ENCODE results near the gene RNF215. TPM values are rescaled to one million over a fixed set of nuclear protein-coding genes. Genes with fewer than 3 reads are reported as not detected.

RNF215 gene
- total RNA-seq, 3 donors from 2014 or later: 13.3 to 15.4 (median 14.0) TPM

DNA sequence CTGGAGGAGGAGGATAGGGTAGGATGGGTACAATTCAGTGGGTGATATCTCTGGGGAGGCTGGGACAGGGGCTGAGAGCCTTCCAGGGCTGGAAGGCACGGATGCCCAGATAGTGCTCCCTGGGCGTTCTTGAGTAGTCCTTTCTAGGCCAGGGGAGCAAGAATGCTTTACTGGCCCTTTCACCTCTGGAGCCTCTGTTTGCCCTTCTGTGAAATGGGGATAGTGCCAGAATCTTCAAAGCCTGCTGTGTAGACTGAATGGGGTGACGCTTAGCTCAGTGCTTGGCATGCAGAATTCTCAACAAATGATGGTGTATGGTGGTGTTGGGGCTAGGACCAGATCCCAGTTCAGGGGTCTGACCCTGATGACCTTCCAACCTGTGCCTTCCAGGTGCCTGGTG lies 46.0 kb upstream of the RNF215 start:
- no peaks in the 10 kb centered on the region for H3K9me3 ChIP-seq
- H3K4me3 ChIP-seq: no peak overlapping the region
- no peaks in the 10 kb centered on the region for H3K36me3 ChIP-seq
- intact Hi-C loops (cut with DNase I; ENCODE audit: low total_unique reads): no loop called here
- H3K4me1 ChIP-seq: no peaks in the 10 kb centered on the region
- DNase-seq (ENCODE audit: low spot score in 2 of 2): no peak
- TF ChIP-seq, protein P1, sequence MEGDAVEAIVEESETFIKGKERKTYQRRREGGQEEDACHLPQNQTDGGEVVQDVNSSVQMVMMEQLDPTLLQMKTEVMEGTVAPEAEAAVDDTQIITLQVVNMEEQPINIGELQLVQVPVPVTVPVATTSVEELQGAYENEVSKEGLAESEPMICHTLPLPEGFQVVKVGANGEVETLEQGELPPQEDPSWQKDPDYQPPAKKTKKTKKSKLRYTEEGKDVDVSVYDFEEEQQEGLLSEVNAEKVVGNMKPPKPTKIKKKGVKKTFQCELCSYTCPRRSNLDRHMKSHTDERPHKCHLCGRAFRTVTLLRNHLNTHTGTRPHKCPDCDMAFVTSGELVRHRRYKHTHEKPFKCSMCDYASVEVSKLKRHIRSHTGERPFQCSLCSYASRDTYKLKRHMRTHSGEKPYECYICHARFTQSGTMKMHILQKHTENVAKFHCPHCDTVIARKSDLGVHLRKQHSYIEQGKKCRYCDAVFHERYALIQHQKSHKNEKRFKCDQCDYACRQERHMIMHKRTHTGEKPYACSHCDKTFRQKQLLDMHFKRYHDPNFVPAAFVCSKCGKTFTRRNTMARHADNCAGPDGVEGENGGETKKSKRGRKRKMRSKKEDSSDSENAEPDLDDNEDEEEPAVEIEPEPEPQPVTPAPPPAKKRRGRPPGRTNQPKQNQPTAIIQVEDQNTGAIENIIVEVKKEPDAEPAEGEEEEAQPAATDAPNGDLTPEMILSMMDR (IDR thresholded peaks at IDR 0.05): no peak
- TF ChIP-seq POLR2A (IDR thresholded peaks at IDR 0.05) (no peak), POLR2AphosphoS5 (IDR thresholded peaks at IDR 0.05) (no peak)
- no peaks in the 10 kb centered on the region for H3K27me3 ChIP-seq
- H3K27ac ChIP-seq: no peak overlapping the region

DNA sequence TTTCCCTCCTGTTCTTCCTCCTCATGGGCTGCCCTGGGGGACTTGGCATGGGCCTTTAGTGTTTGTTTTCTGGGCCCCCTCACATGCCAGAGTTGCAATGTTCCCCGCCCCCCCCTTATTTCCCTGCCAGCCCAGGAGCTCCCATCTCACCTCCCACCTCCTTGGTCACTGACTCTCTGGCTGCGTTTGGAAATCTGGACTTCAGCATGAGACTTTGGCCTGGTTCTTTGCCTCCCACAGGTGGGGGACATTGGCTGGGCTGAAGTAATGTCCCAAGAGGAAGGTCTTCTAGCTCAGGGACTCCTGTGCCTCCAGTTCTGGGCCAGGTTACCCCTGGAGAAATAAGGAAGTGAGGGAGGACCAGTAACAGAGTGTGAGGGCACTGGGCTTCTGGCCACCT lies 45.3 kb upstream of the RNF215 start:
- Histone ChIP-seq H3K27me3 (no peaks in the 10 kb centered on the region), H3K4me3 (no peak overlapping the region), H3K4me1 (no peaks in the 10 kb centered on the region), H3K36me3 (no peaks in the 10 kb centered on the region), H3K9me3 (no peaks in the 10 kb centered on the region), H3K27ac (no peak overlapping the region)
- no peak for DNase-seq (ENCODE audit: low spot score in 2 of 2)
- intact Hi-C loops (cut with DNase I; ENCODE audit: low total_unique reads): no loop called here
- TF ChIP-seq POLR2A (IDR thresholded peaks at IDR 0.05) (no peak), POLR2AphosphoS5 (IDR thresholded peaks at IDR 0.05) (no peak)
- TF ChIP-seq, protein P1 (IDR thresholded peaks at IDR 0.05): no peak

DNA sequence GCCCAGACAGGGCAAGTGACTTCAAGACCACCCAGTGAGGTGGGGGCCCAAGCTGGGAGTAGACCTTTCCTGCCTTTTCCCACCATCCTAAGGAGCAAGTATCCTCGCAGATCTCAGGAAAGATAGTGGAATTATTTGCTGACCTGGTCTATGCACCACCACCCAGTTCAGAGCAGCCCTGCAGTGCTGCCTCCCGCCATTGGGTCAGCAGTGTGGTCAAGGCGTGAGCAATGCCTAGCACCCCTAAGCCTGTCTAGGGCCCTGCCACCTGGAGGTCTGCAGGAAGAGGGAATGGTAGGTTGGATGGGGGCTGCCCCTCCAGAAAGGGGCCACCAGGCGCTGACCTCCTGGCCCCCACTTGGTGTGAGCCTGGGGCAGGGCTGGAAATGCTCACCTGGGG lies 44.9 kb upstream of the RNF215 start:
- H3K36me3 ChIP-seq: no peaks in the 10 kb centered on the region
- H3K9me3 ChIP-seq: no peaks in the 10 kb centered on the region
- no peaks in the 10 kb centered on the region for H3K4me1 ChIP-seq
- DNase-seq (ENCODE audit: low spot score in 2 of 2): no peak
- TF ChIP-seq, protein P1 (IDR thresholded peaks at IDR 0.05): no peak
- H3K27ac ChIP-seq: no peak overlapping the region
- intact Hi-C loops (cut with DNase I; ENCODE audit: low total_unique reads): no loop called here
- H3K4me3 ChIP-seq: no peak overlapping the region
- H3K27me3 ChIP-seq: no peaks in the 10 kb centered on the region

DNA sequence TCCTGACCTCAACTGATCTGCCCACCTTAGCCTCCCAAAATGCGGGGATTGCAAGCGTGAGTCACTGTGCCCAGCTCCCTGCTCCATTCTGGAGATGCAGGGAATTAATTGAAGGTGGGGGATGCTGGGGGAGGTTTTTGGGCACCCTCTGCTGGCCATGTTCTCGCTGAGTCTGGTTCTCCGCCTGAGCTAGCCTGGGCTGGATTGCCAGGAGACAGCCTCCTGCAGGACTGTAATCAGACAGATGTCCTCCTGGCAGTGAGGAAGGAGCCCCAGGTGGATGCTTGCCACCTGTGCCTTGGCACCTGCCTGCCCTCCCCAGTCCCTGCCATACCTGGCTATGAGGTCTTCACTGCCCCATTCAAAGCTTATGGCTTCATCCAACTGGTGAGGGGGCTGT lies 43.7 kb upstream of the RNF215 start:
- H3K4me1 ChIP-seq: no peaks in the 10 kb centered on the region

DNA sequence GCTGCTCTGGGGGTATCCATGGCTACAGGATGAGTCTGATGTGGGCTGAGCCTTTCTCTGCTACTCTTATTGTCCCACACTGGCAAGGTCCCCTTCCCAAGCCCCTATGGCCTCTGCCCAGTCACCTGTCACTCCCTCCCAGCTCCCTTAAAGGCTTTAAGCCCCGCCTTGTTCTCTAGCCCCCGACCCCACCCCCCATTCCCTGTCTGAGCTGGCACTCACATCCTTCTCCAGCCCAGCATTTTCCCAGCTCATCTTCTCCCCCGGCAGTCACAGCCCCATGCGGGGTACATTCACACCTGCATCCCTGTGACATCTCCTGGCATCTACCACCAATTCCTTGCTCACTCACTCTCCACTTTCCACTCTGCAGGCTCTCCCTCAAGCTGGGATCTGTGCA lies 42.7 kb upstream of the RNF215 start:
- H3K27me3 ChIP-seq: no peaks in the 10 kb centered on the region

More for the DNA sequence above, 43.7 kb upstream of the RNF215 start:
- DNase-seq (ENCODE audit: low spot score in 2 of 2): no peak
- Histone ChIP-seq H3K27ac (no peak overlapping the region), H3K4me3 (no peak overlapping the region), H3K36me3 (no peaks in the 10 kb centered on the region), H3K27me3 (no peaks in the 10 kb centered on the region), H3K9me3 (no peaks in the 10 kb centered on the region)
- intact Hi-C loops (cut with DNase I; ENCODE audit: low total_unique reads): no loop called here
- TF ChIP-seq, protein P1 (IDR thresholded peaks at IDR 0.05): no peak
- TF ChIP-seq POLR2A (IDR thresholded peaks at IDR 0.05) (no peak), POLR2AphosphoS5 (IDR thresholded peaks at IDR 0.05) (no peak)

More for the DNA sequence above, 42.7 kb upstream of the RNF215 start:
- TF ChIP-seq POLR2A (IDR thresholded peaks at IDR 0.05): no peak
- TF ChIP-seq, protein P1 (IDR thresholded peaks at IDR 0.05): no peak
- no peak for TF ChIP-seq POLR2AphosphoS5 (IDR thresholded peaks at IDR 0.05)
- peaks cover 0 to 3% of the 10 kb centered on the region in 2 donors for H3K4me1 ChIP-seq
- no peak overlapping the region for H3K4me3 ChIP-seq
- no peaks in the 10 kb centered on the region for H3K36me3 ChIP-seq
- no peak overlapping the region for H3K27ac ChIP-seq
- no peak for DNase-seq (ENCODE audit: low spot score in 2 of 2)
- H3K9me3 ChIP-seq: no peaks in the 10 kb centered on the region
- intact Hi-C loops (cut with DNase I; ENCODE audit: low total_unique reads): no loop called here

Measured in breast epithelium (tissue), 4 donors.